ENCODE data around the gene P3R3URF.

- TF ChIP-seq CTCF (IDR thresholded peaks at IDR 0.05) (no peak), POLR2AphosphoS5 (IDR thresholded peaks at IDR 0.05) (no peak)
Measured at GRCh38 chr1:46188295-46189030, 12.2 kb upstream of the P3R3URF start.

All from esophagus muscularis mucosa (tissue), 3 donors.